Smooth muscle cell (in vitro differentiated cells): ENCODE data around the gene TNRC6C. TPM values are rescaled to one million over a fixed set of nuclear protein-coding genes. Genes with fewer than 3 reads are reported as not detected.
A peak's percentile ranks its signal among the peaks of the same experiment; 100 is the strongest.

Source experiments
- DNase-seq: peaks from one replicate; lab custom pipeline; 2025; ENCODE audit not compliant: unreplicated experiment; lab: John Stamatoyannopoulos, UW
- H2AFZ ChIP-seq: fragments of 200-600 bp; sonication (generic); 2 replicates; pipeline ENCODE4 v1.6.0; 2016; ENCODE audit warnings: antibody characterized with exemption, low read depth, mild to moderate bottlenecking
- H3F3A ChIP-seq: fragments of 200-600 bp; sonication (generic); 2 replicates; pipeline ENCODE4 v1.6.0; 2017; ENCODE audit warnings: antibody characterized with exemption, low read depth
- H3K27ac ChIP-seq: fragments of 200-600 bp; sonication (generic); 2 replicates; pipeline ENCODE4 v1.5.1; 2016; ENCODE audit warnings: low read depth, mild to moderate bottlenecking
- H3K27me3 ChIP-seq: fragments of 200-600 bp; sonication (generic); 2 replicates; pipeline ENCODE4 v1.6.1; 2016; ENCODE audit warnings: low read depth, mild to moderate bottlenecking
- H3K36me3 ChIP-seq: fragments of 200-600 bp; sonication (generic); 2 replicates; pipeline ENCODE4 v1.5.1; 2016; ENCODE audit warnings: low read depth
- H3K4me1 ChIP-seq: fragments of 200-600 bp; sonication (generic); 2 replicates; pipeline ENCODE4 v1.5.1; 2016; ENCODE audit warnings: low read depth
- H3K4me2 ChIP-seq: fragments of 200-600 bp; sonication (generic); 2 replicates; pipeline ENCODE4 v1.6.0; 2016; ENCODE audit warnings: mild to moderate bottlenecking
- H3K4me3 ChIP-seq: fragments of 200-600 bp; sonication (generic); 2 replicates; pipeline ENCODE4 v1.5.1; 2016; ENCODE audit warnings: mild to moderate bottlenecking
- H3K79me2 ChIP-seq: fragments of 200-600 bp; sonication (generic); 2 replicates; pipeline ENCODE4 v1.6.0; 2016; ENCODE audit warnings: low read depth, mild to moderate bottlenecking
- H3K9ac ChIP-seq: fragments of 200-600 bp; sonication (generic); 2 replicates; pipeline ENCODE4 v1.6.0; 2016; ENCODE audit warnings: low read depth
- H3K9me3 ChIP-seq: fragments of 200-600 bp; sonication (generic); replicated peaks from 2 replicates; pipeline ENCODE4 v1.5.1; 2016; ENCODE audit warnings: low read depth
- H4K20me1 ChIP-seq: fragments of 200-600 bp; sonication (generic); 2 replicates; pipeline ENCODE4 v1.6.0; 2016; ENCODE audit warnings: low read depth
- CTCF ChIP-seq: fragments of 200-600 bp; sonication (generic); IDR thresholded peaks from 2 replicates; pipeline ENCODE4 v1.5.1; 2017; ENCODE audit warnings: borderline replicate concordance, mild to moderate bottlenecking, antibody characterized with exemption; ENCODE audit not compliant: insufficient read depth, poor library complexity, severe bottlenecking
- WGBS: methylation state at CpG from one replicate; pipeline ENCODE4 v1.1.7; 2016; ENCODE audit warnings: low lambda C conversion rate; 5-methylcytosine and 5-hydroxymethylcytosine counted together
- polyA plus RNA-seq: library from polyadenylated mRNA; unstranded; fragments of >200 nt; fragmentation: Nextera tagmentation; extraction: Ambion mirVana; gene quantifications from 2 replicates; pipeline ENCODE4 v1.2.1, GENCODE V29; 2016
- total RNA-seq: library from RNA; depleted of rRNA; stranded (reverse); fragments of >200 nt; gene quantifications from 2 replicates; pipeline ENCODE4 v1.2.3, GENCODE V29; 2014

The TNRC6C gene
- total and polyA plus RNA-seq, 2 experiments from 2014 or later, result 2.4 to 3.9 TPM

- H3K36me3 ChIP-seq, result no peaks in the 10 kb centered on the region
- no peaks in the 10 kb centered on the region for H4K20me1 ChIP-seq
- H3K9ac ChIP-seq, result no peak overlapping the region
- H3F3A ChIP-seq, result no peaks in the 10 kb centered on the region
- H3K4me3 ChIP-seq, result peak overlapping the region; percentile 19
- no peaks in the 10 kb centered on the region for H3K9me3 ChIP-seq
- H3K27me3 ChIP-seq, result no peaks in the 10 kb centered on the region
- WGBS, result 82% methylated on average over 44 of the region's 44 CpGs
- peak overlapping the region; percentile 8 for H3K27ac ChIP-seq
- peak overlapping the region; percentile 15 for H2AFZ ChIP-seq
- H3K4me2 ChIP-seq, result peak overlapping the region; percentile 60
- DNase-seq, result peak; percentile 3
- H3K4me1 ChIP-seq, result no peaks in the 10 kb centered on the region
- TF ChIP-seq CTCF, result no peak
- no peaks in the 10 kb centered on the region for H3K79me2 ChIP-seq
Observed at GRCh38 chr17:78040440-78041385, 82.2 kb downstream of the TNRC6C start.

- H2AFZ ChIP-seq, result peak overlapping the region; percentile 15
- no peaks in the 10 kb centered on the region for H3F3A ChIP-seq
- no peak for TF ChIP-seq CTCF
- H3K27ac ChIP-seq, result peak overlapping the region; percentile 8
- no peaks in the 10 kb centered on the region for H3K9me3 ChIP-seq
- H3K9ac ChIP-seq, result no peak overlapping the region
- H3K4me1 ChIP-seq, result no peaks in the 10 kb centered on the region
- H3K27me3 ChIP-seq, result no peaks in the 10 kb centered on the region
- 40% methylated on average over 6 of the region's 6 CpGs for WGBS
- no peak for DNase-seq
- no peaks in the 10 kb centered on the region for H3K36me3 ChIP-seq
- H4K20me1 ChIP-seq, result no peaks in the 10 kb centered on the region
- peak overlapping the region; percentile 19 for H3K4me3 ChIP-seq
- H3K4me2 ChIP-seq, result peak overlapping the region; percentile 60
- no peaks in the 10 kb centered on the region for H3K79me2 ChIP-seq
Observed at GRCh38 chr17:78041386-78042179, 83.1 kb downstream of the TNRC6C start.

GRCh38 chr17:78042542-78042941 is 84.0 kb downstream of the TNRC6C start:
- TF ChIP-seq CTCF, result no peak
- no peaks in the 10 kb centered on the region for H3K4me1 ChIP-seq
- over 99% methylated on average over 5 of the region's 5 CpGs for WGBS

More at GRCh38 chr17:78042542-78042941, 84.0 kb downstream of the TNRC6C start:
- H2AFZ ChIP-seq, result no peak overlapping the region
- H3K9me3 ChIP-seq, result no peaks in the 10 kb centered on the region
- H3K9ac ChIP-seq, result no peak overlapping the region
- H3K27me3 ChIP-seq, result no peaks in the 10 kb centered on the region
- no peak overlapping the region for H3K4me2 ChIP-seq
- no peaks in the 10 kb centered on the region for H4K20me1 ChIP-seq
- DNase-seq, result no peak
- no peaks in the 10 kb centered on the region for H3F3A ChIP-seq
- no peaks in the 10 kb centered on the region for H3K79me2 ChIP-seq
- no peak overlapping the region for H3K27ac ChIP-seq
- H3K36me3 ChIP-seq, result no peaks in the 10 kb centered on the region
- no peak overlapping the region for H3K4me3 ChIP-seq
